ENCODE measurements around the gene FASTK.

FASTK gene

DNA sequence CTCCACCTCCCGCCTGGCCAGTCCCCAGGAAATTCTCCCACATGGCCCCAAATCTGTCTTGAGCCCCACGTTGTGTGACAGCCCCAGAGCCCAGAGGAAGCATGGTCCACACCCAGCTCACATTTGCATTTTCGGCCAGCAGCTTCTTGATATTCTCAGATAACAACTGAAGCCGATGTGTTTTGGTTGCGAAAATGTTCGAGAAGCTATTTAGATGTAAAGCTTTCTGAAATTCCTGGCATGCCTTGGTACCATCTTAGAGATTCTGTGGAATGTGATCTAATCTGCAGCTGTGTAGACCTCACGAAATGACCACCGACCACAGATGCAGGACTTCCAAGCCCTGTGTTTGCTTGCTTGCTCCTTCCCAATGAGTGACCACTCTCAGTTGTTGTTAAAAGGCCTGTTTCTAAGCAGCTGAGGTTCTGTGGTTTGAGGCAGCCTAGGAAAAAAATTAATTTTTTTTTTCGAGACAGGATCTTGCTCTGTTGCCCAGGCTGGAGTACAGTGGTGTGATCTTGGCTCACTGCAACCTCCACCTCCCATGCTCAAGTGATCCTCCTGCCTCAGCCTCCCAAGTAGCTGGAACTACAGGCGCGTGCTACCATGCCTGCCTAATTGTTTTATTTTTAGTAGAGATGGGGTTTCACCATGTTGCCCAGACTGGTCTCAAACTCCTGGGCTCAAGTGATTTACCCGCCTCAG lies 12.4 kb downstream of the FASTK start:
- DNase-seq = no peak

DNA sequence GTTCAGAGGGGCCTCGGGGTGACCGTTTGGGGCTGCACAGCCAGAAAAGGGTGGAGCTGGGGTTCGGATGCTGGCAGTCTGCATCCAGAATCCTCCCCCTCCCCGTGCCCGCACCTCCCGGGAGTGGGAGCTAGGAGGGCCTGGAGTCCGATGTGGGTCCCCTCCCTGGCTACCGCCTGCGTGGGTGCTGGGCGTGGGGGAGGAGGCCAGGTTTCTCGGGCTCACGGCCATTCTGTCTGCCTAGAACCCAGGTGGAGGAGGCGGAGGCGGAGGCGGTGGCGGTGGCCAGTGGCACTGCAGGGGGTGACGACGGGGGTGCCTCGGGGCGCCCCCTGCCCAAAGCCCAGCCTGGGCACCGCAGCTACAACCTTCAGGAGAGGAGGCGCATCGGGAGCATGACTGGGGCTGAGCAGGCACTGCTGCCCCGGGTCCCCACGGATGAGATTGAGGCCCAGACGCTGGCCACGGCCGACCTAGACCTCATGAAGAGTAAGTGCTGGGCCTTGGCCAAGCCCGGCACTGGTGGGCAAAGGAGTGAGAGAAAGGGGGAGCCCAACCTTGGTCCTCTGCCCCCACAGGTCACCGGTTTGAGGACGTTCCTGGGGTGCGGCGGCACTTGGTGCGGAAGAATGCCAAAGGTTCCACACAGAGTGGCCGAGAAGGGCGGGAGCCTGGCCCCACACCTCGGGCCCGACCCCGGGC lies 14.2 kb downstream of the FASTK start:
- DNase-seq = no peak

DNA sequence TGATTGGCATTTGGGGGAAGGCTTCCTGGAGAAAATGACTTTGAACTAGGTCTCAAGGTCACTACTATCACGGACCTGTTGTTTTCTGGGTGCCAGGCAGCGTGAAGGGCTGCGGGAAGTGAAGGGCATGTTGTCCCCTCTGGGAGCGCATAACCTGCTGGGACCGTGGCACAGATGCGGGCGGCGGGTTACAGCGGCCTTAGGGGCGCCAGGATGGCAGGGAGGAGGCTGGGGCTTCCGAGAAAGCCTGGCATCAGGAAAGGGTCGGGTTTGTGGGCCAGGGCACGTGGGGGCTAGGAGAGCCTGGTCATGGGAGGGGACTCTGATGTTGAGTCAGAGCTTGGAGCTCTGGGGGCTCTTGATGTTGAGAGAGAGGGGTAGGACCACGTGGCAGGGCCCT lies 15.1 kb downstream of the FASTK start:
- DNase-seq = no peak

DNA sequence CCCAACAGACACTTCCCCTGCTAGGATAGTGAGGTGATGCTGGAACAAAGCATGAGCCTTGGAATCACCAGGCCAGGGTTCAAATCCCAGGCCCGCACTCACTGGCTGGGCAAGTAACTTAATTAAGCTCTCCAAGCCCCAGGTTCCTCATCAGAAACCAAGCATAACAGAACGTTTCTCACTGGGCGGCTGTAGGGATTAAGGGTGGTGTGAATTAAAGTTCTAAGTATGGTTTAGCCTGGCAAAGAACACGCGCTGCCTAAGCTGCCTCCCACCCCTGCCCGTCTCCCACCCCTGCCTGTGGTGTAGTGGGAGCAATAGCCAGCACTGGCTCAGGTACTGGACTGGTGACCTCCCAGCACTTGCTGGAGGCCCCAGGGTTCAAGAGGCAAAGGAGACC lies 15.6 kb downstream of the FASTK start:
- DNase-seq = no peak

DNA sequence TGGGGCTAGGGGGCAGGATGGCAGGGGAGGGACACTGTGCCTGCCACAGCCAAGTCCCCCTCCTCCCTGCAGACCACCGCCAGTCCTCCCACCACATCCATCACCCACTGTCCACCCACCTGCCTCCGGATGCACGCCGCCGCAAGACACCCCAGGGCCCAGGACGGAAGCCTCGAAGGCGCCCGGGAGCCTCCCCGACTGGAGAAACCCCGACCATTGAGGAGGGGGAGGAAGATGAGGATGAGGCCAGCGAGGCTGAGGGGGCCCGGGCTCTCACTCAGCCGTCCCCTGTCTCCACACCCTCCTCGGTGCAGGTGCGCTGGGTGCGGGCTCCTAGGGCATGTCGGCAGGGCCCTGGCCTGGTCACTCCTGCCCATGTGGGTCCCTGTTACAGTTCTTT lies 16.2 kb downstream of the FASTK start:
- no peak for DNase-seq

DNA sequence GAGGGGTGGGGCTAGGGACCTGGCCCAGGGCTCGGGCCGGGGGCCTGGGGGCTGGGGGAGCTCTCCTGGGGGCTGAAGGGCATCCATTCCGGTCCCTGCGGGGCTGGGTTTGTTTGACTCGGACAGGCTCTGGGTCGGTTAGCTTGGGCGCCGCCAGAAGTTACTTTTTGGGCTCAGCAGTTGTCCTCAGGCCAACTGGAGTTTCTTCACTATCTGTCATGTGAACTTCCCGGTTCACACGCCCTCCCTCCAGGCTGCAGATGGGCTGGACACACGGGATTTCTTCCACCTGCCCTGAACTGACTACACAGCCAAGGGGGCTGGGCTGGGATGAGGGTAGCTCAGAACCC lies 17.4 kb downstream of the FASTK start:
- DNase-seq = no peak

DNA sequence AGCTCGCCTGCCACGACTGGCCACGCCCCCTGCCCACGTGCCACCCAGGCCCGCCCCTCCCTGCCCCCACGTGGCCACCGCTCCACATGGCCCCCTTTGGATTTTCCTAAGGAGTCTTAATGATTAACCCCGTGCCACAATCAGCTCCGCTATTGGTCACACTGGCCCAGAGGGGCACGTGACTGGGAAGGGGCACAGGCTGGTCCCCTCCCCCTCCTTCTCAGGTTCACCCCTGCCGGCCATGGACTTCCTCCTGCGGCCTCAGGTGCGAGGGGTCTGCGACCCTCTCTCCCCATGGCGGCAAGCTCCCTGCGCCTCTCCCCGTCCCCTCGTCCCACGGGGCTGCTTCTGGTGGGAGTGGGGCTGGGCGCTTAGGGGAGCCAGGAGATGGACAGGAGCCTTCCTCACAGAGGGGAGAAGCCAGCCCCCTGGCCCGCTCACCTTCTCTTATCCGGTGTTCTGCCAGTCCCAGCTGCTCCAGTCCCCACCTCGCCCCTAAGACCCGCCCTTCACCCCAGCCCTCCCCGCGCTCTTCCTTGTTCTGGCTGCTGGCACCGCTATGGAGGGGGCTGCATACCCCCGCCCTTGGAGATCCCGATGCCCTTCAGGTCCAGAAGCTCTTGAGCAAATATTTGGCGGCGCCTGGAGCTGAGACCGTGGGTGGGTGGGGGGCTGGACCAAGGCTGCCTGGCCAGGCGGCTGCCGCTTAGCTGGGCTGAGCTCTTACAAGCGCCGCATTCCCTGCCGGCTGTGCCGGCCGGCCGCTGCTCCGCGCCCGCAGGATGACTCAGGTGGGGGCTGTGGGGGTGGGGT lies 18.0 kb downstream of the FASTK start:
- no peak for DNase-seq

DNA sequence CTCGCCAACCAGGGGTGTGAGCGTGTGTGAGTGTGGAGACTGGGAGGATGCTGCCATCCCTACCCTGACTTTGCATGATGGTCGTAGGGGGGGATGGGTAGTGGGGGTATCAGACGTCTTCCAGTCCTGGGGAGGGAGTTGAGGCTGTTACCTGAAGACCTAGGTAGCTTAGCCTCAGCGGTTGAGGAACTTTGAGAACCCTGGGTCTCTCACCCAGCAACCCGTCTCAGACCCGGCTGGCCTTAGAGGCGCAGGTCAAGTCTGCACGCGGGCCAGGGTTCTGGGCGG lies 18.6 kb downstream of the FASTK start:
- no peak for DNase-seq

DNA sequence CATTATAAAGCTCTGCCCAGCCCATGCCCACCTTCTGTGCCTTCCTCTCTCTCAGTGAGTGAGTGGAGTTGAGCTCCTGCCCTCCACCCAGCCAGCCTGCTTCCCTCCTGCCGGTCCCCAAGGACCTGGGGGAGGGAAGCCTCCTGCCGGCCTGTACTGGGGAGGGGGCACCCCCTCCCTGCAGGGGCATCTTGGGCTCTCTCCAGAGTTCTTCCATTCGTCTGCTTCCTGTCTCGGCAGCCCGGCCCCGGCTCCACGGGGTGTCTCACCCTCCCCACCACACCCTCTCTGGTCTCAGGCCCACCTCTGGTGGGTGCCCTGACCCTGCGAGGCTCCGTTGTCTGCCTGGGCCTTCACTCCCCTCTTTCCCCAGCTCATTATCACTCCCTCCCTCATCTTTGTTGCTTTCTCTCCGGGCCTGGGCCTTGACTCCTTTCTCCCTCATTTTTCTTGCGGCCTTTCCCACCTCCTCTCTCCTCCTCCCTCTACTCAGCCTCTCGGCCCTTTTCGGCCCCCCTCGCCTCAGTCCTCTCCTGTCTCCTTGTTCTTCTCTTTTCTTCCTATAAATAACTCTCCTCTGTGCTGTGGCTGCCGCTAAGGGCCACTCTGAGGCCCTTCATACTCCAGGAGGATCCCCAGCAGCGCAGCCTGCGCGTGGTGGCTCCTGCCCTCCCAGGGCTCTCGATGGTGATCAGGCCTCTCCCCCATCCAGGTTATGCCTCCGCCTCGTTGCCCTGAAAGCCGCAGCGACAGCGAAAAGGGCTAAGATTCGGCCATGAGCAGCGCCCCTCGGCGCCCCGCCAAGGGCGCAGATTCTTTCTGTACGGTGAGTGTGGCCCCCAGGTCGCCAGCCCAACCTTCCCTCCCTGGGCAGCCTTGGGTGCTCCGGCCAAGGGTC lies 19.1 kb downstream of the FASTK start:
- DNase-seq = no peak

- peak in 26 of 58 donors; percentile 15 to 69 (median 36) for DNase-seq
Observed at GRCh38 chr7:151060416-151061212, 20.0 kb downstream of the FASTK start.

- peak in 2 of 58 donors; percentile 50 to 59 for DNase-seq
Observed at GRCh38 chr7:151060113-151060415, 20.5 kb downstream of the FASTK start.

GRCh38 chr7:151059367-151060112 lies 21.1 kb downstream of the FASTK start, which contains the start of gene SLC4A2:
Gene SLC4A2, plus strand, starts transcription at chr7:151059589. Its CDS starts 2,399 bp downstream, at chr7:151061988.
- DNase-seq = peak in 55 of 58 donors; percentile 42 to 93 (median 78)

DNA sequence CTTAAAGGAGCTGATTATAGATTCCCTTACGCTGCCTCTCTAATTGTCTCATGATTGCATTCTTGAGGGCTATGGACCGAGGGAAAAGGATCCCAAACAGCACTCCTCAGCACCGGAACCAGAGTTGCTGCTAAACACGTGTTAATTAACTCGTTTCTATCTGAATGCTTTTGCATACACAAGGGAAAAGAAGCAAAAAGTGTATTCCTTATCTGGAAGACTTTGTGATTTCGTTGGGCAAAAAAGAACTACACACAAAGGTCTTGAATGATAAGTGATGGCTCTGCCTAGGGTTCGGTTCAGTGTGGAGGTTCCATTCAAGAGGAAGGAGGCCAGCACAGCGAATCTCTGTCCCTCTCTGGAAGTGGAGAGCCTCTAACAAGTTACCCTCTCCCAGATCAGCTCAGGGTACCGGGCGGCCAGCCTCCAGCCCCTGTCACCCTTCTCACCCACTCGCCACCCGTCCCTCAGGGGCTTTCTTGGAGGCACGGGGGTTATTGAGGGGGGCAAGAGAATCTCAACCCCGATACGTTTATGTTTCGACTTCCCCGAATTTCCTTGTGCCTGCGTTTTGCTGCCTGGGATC lies 21.7 kb downstream of the FASTK start:
- DNase-seq = peak in 5 of 58 donors; percentile 51 to 64 (median 56)

DNA sequence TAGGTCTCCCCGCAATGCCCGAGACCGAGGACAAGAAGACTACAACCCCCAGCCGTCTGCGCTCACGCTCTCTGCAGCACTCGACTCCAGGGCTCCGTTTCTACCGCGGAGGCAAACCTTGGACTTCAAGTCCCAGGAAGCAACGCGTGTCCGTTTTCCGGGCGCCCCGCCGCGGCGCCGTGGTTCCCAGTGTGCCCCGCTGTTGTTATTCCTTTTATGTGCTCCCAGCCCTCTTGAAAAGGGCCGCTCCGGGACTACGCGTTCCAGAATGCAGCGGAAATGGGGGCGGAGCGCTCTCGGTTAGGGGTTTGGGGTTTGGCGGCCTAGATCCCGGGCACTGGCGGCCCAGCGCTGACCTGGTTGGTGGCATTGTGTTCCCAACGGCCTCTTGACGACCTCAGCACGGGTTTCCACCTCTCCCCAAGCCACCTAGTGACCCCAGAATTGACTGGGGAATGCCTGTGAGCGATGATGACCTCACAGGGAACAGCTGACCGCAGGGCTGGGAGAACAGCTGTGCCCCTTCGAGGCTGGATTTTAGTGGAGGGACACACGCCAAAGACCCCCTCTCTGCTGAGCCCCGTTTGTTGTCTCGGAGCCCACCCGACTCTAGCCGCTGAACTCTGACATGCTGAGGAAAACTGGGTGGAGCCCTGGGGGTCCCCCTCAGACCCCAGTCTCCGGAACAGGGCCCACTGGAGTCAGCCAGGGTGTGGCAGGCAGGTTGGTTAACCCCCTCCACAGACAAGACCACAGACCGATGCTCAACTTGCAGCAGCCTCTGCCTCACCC lies 22.4 kb downstream of the FASTK start:
- peak; percentile 87 to 100 (median 99) for DNase-seq

DNA sequence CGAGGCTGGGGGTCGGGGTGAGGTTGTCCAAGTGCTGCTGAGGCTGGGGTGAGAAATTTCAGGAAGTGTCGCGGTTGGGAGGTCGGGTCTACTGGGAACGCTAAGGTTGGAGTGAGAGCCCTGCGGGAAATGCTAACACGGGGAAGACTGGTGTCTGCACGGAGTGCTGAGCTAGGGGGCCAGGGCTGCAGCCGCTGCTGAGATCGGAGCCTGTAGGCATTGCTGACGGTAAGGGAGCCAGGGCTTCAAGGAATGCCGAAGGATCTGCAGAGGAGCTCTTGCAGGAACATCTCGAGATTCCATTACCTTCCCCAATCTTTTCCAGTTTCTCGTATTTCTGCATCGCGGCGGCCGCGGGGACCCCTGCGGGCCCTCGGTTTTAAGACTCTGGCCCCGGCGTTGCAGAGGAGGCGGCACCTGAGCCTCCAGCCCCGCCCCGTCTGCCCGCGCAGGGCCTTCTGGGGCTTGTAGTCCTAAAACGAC lies 23.1 kb downstream of the FASTK start, which contains the start of gene CDK5:
Gene CDK5 (minus strand): TSS at position 392 of the 483 bp plus-strand sequence. CDS start 49 bp downstream, at position 343.
- DNase-seq = peak in 1 of 58 donors; percentile 70

- peak in 4 of 58 donors; percentile 11 to 29 (median 17) for DNase-seq
Observed at GRCh38 chr7:151056666-151057505, 23.7 kb downstream of the FASTK start.

GRCh38 chr7:151056283-151056665 lies 24.3 kb downstream of the FASTK start:
- no peak for DNase-seq

All from anterior cingulate cortex (tissue), 58 donors.